OCI-LY1 (cell line): Measurements from ENCODE around the gene WHAMM.

Experiments
- H2AFZ ChIP-seq: fragments of 200-600 bp; sonication (generic), shearing (Covaris generic); 2 replicates; pipeline ENCODE4 v1.6.0; 2014; ENCODE audit warnings: antibody characterized with exemption, mild to moderate bottlenecking, low read length
- H3F3A ChIP-seq: fragments of 200-600 bp; sonication (generic), shearing (Covaris generic); 2 replicates; pipeline ENCODE4 v1.6.0; 2014; ENCODE audit warnings: mild to moderate bottlenecking, antibody characterized with exemption, low read length, moderate library complexity; ENCODE audit not compliant: insufficient read depth
- H3K27ac ChIP-seq: fragments of 200-600 bp; sonication (generic); 2 replicates; pipeline ENCODE4 v1.5.1; 2014; ENCODE audit warnings: low read length, mixed run types, mild to moderate bottlenecking, low read depth; ENCODE audit not compliant: poor library complexity, severe bottlenecking
- H3K27me3 ChIP-seq: fragments of 200-600 bp; sonication (generic); 2 replicates; pipeline ENCODE4 v1.6.0; 2014; ENCODE audit warnings: antibody characterized with exemption, mild to moderate bottlenecking, low read length, moderate library complexity; ENCODE audit not compliant: insufficient read depth
- H3K36me3 ChIP-seq: fragments of 200-600 bp; sonication (generic); 2 replicates; pipeline ENCODE4 v1.6.1; 2014; ENCODE audit warnings: mild to moderate bottlenecking, antibody characterized with exemption, low read length, moderate library complexity, mixed read lengths; ENCODE audit not compliant: insufficient read depth
- H3K4me1 ChIP-seq: fragments of 200-600 bp; sonication (generic); 2 replicates; pipeline ENCODE4 v1.5.1; 2014; ENCODE audit warnings: mild to moderate bottlenecking, low read length, moderate library complexity; ENCODE audit not compliant: insufficient read depth, severe bottlenecking
- H3K4me2 ChIP-seq: fragments of 200-600 bp; sonication (generic), shearing (Covaris generic); 2 replicates; pipeline ENCODE4 v1.6.1; 2014; ENCODE audit warnings: low read length
- H3K4me3 ChIP-seq: fragments of 200-600 bp; sonication (generic); 2 replicates; pipeline ENCODE4 v1.5.1; 2014; ENCODE audit warnings: low read length, low read depth, mild to moderate bottlenecking, mixed read lengths; ENCODE audit not compliant: poor library complexity, severe bottlenecking
- H3K79me2 ChIP-seq: fragments of 200-600 bp; shearing (Covaris generic); 2 replicates; pipeline ENCODE4 v1.6.1; 2016; ENCODE audit warnings: mixed run types, low read length, mixed read lengths; ENCODE audit not compliant: insufficient read depth
- H3K9ac ChIP-seq: fragments of 200-600 bp; sonication (generic), shearing (Covaris generic); 2 replicates; pipeline ENCODE4 v1.6.1; 2014; ENCODE audit warnings: mild to moderate bottlenecking, low read length, mixed read lengths
- H3K9me2 ChIP-seq: fragments of 200-600 bp; sonication (generic), shearing (Covaris generic); 2 replicates; pipeline ENCODE4 v1.6.1; 2014; ENCODE audit warnings: low read depth, mild to moderate bottlenecking, low read length, mixed read lengths
- H3K9me3 ChIP-seq: fragments of 200-600 bp; shearing (Covaris generic); 2 replicates; pipeline ENCODE4 v1.6.1; 2014; ENCODE audit warnings: low read length, mixed read lengths
- H4K20me1 ChIP-seq: fragments of 200-600 bp; sonication (generic), shearing (Covaris generic); 2 replicates; pipeline ENCODE4 v1.6.0; 2016; ENCODE audit warnings: mild to moderate bottlenecking, low read length; ENCODE audit not compliant: insufficient read depth
- EZH2 ChIP-seq: fragments of 200-600 bp; sonication (generic), shearing (Covaris generic); IDR thresholded peaks from 2 replicates; pipeline ENCODE4 v1.8.0; 2017; ENCODE audit warnings: borderline replicate concordance, mixed run types, mild to moderate bottlenecking, antibody characterized with exemption, low read length, moderate library complexity, mixed read lengths
- TF ChIP-seq, protein P1 (sequence below): fragments of 200-600 bp; sonication (generic), shearing (Covaris generic); IDR thresholded peaks from 2 replicates; pipeline ENCODE4 v1.5.1; 2017; ENCODE audit warnings: mild to moderate bottlenecking, antibody characterized with exemption, low read length, moderate library complexity, mixed read lengths

Gene WHAMM

DNA sequence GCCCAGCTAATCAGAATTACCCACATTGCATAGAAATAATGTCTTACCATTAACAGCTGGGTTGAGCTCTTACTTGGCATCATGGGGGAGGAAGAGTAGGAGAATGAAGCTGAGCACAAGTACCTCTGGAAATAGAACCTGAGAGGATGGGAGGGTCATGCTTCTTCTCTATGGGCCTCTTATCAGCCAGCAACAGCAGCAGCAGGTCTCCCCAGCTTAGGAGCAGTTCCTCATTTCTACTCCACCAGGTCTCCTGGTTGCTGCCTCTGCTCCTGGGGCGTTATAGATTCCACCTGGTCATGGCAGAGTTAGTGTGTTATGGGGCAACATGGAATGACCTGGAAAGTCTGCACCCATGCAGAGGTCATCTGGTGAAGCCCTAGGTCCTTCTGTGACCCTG lies 6.9 kb upstream of the WHAMM start:
- TF ChIP-seq EZH2: no peak
- TF ChIP-seq, protein P1, sequence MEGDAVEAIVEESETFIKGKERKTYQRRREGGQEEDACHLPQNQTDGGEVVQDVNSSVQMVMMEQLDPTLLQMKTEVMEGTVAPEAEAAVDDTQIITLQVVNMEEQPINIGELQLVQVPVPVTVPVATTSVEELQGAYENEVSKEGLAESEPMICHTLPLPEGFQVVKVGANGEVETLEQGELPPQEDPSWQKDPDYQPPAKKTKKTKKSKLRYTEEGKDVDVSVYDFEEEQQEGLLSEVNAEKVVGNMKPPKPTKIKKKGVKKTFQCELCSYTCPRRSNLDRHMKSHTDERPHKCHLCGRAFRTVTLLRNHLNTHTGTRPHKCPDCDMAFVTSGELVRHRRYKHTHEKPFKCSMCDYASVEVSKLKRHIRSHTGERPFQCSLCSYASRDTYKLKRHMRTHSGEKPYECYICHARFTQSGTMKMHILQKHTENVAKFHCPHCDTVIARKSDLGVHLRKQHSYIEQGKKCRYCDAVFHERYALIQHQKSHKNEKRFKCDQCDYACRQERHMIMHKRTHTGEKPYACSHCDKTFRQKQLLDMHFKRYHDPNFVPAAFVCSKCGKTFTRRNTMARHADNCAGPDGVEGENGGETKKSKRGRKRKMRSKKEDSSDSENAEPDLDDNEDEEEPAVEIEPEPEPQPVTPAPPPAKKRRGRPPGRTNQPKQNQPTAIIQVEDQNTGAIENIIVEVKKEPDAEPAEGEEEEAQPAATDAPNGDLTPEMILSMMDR: no peak

DNA sequence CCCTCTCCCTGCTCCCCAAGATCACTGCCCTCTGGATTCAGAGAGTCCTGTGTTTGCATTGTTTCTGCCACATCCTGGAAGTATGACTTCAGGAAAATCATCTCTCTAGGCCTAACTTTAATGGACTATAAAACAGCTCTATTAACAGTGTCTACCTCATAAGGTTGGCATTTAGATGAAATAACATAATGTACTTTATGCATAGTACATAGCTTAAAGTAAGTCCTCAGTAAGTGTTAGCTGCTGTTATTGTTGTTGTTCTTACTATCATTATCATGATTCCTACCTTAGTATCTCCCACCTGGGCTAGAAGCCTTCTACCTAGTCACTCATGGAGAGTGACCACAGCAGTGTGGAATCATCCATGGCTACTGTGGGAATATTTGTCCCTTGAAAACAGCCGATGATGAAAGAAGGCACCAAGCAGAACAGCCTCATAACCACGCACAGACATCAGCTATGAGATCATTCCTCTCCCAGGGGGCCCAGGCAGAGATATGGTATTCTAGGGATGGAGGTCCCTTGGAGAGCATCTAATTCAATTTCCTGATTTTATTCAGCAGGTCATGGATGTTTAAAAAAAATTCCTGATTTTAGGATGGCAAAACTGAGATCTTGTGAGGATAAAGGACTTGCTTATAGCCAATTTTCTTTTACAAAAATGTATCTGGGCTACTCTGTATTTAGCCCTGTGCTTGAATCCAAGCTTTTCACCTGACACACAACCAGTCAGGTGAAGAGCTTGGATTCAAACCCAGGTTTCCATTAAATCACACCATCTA lies 5.4 kb upstream of the WHAMM start:
- TF ChIP-seq, protein P1: no peak
- TF ChIP-seq EZH2: no peak
- Histone ChIP-seq H3K9ac (no peak overlapping the region), H3K4me1 (peaks cover 37% of the 10 kb centered on the region), H3K27me3 (no peaks in the 10 kb centered on the region), H4K20me1 (no peaks in the 10 kb centered on the region), H3K9me2 (no peaks in the 10 kb centered on the region), H3K27ac (no peak overlapping the region), H3K4me2 (no peak overlapping the region), H3F3A (0 out of 2 replicates have a peak, but pooled peaks cover 6% of the 10 kb centered on the region), H3K9me3 (no peaks in the 10 kb centered on the region), H3K79me2 (no peaks in the 10 kb centered on the region), H3K36me3 (no peaks in the 10 kb centered on the region), H2AFZ (no peak overlapping the region), H3K4me3 (no peak overlapping the region)

More for the DNA sequence above, 6.9 kb upstream of the WHAMM start:
- Histone ChIP-seq H3F3A (no peaks in the 10 kb centered on the region), H3K79me2 (no peaks in the 10 kb centered on the region), H3K36me3 (no peaks in the 10 kb centered on the region), H3K4me3 (no peak overlapping the region), H3K9ac (no peak overlapping the region), H4K20me1 (no peaks in the 10 kb centered on the region), H3K9me3 (no peaks in the 10 kb centered on the region), H3K27ac (no peak overlapping the region), H2AFZ (no peak overlapping the region), H3K9me2 (no peaks in the 10 kb centered on the region), H3K4me2 (no peak overlapping the region), H3K27me3 (no peaks in the 10 kb centered on the region), H3K4me1 (peaks cover 22% of the 10 kb centered on the region)

DNA sequence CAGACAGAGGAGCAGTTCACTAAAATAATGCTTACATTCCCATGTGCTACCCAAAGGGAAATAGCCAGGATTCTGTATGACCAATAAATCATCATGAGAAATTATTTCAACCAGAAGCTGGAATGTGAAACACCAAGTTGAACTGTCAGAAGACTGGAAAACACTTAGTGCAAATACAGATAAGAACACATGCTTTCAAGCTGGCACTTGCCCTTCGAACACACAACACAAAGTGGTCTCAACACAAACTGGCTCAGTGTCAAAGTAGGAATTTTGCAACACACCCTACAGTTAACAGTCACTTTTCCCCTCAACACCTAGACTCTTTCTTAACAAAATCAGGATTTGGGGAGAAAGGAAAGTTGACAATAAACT lies 4.9 kb upstream of the WHAMM start:
- Histone ChIP-seq H3K9ac (no peak overlapping the region), H3K4me2 (no peak overlapping the region)

More for the DNA sequence above, 4.9 kb upstream of the WHAMM start:
- H3K4me3 ChIP-seq: no peak overlapping the region
- H3K27me3 ChIP-seq: no peaks in the 10 kb centered on the region
- H3K4me1 ChIP-seq: peaks cover 40% of the 10 kb centered on the region
- H3K79me2 ChIP-seq: no peaks in the 10 kb centered on the region
- H3K9me2 ChIP-seq: no peaks in the 10 kb centered on the region
- H3F3A ChIP-seq: 0 out of 2 replicates have a peak, but pooled peaks cover 7% of the 10 kb centered on the region
- H3K9me3 ChIP-seq: no peaks in the 10 kb centered on the region
- H4K20me1 ChIP-seq: no peaks in the 10 kb centered on the region
- H3K27ac ChIP-seq: no peak overlapping the region
- TF ChIP-seq EZH2: no peak
- no peaks in the 10 kb centered on the region for H3K36me3 ChIP-seq
- no peak overlapping the region for H2AFZ ChIP-seq
